MM.1S (cell line): Measurements from ENCODE around the gene LILRA6.
"Not testable (repeated sequence)": the region's sequence is repeated elsewhere in the genome, so short reads cannot be mapped to it uniquely, and the experiment has no call there.

ENCODE experiments used
- DNase-seq: peaks from one replicate; pipeline ENCODE4 v3.0.0-alpha.2; 2015
- H2AFZ ChIP-seq: fragments of 300-600 bp; sonication (generic); 2 replicates; pipeline ENCODE4 v1.6.0; 2016; ENCODE audit warnings: antibody characterized with exemption, low read length
- H3F3A ChIP-seq: fragments of 300-600 bp; sonication (generic); 2 replicates; pipeline ENCODE4 v1.6.1; 2016; ENCODE audit warnings: mild to moderate bottlenecking, antibody characterized with exemption, low read length, moderate library complexity, mixed read lengths; ENCODE audit not compliant: insufficient read depth
- H3K27ac ChIP-seq: fragments of 300-600 bp; sonication (generic); 2 replicates; pipeline ENCODE4 v1.5.1; 2016; ENCODE audit warnings: mild to moderate bottlenecking, low read length
- H3K27me3 ChIP-seq: fragments of 300-600 bp; sonication (generic); replicated peaks from 2 replicates; pipeline ENCODE4 v1.6.0; 2016; ENCODE audit warnings: low read length; ENCODE audit not compliant: insufficient read depth
- H3K36me3 ChIP-seq: fragments of 300-600 bp; sonication (generic); replicated peaks from 2 replicates; pipeline ENCODE4 v1.6.1; 2016; ENCODE audit warnings: mild to moderate bottlenecking, low read length, mixed read lengths; ENCODE audit not compliant: insufficient read depth
- H3K4me1 ChIP-seq: fragments of 300-600 bp; sonication (generic); 2 replicates; pipeline ENCODE4 v1.6.1; 2016; ENCODE audit warnings: low read length, mixed read lengths
- H3K4me2 ChIP-seq: fragments of 300-600 bp; sonication (generic); 2 replicates; pipeline ENCODE4 v1.6.0; 2016; ENCODE audit warnings: low read depth, low read length
- H3K4me3 ChIP-seq: fragments of 300-600 bp; sonication (generic); 2 replicates; pipeline ENCODE4 v1.5.1; 2016; ENCODE audit warnings: low read length, mixed read lengths
- H3K79me2 ChIP-seq: fragments of 300-600 bp; sonication (generic); 2 replicates; pipeline ENCODE4 v1.6.1; 2016; ENCODE audit warnings: mixed run types, low read length, mixed read lengths
- H3K9ac ChIP-seq: fragments of 300-600 bp; sonication (generic); 2 replicates; pipeline ENCODE4 v1.6.1; 2016; ENCODE audit warnings: low read length, mixed read lengths
- H3K9me2 ChIP-seq: fragments of 300-600 bp; sonication (generic); replicated peaks from 2 replicates; pipeline ENCODE4 v1.6.1; 2016; ENCODE audit warnings: mild to moderate bottlenecking, low read length, mixed read lengths; ENCODE audit not compliant: insufficient read depth
- H3K9me3 ChIP-seq: fragments of 300-600 bp; sonication (generic); replicated peaks from 2 replicates; pipeline ENCODE4 v1.6.1; 2016; ENCODE audit warnings: mild to moderate bottlenecking, low read length, mixed read lengths; ENCODE audit not compliant: insufficient read depth
- H4K20me1 ChIP-seq: fragments of 300-600 bp; sonication (generic); 2 replicates; pipeline ENCODE4 v1.6.1; 2016; ENCODE audit warnings: mild to moderate bottlenecking, low read length, moderate library complexity, mixed read lengths; ENCODE audit not compliant: insufficient read depth
- CTCF ChIP-seq: fragments of 300-600 bp; sonication (generic); IDR thresholded peaks from 2 replicates; pipeline ENCODE4 v1.5.1; 2016; ENCODE audit warnings: antibody characterized with exemption, low read length, mixed read lengths
- EZH2 ChIP-seq: fragments of 300-600 bp; sonication (generic); optimal IDR thresholded peaks from 2 replicates; pipeline ENCODE3; 2017; ENCODE audit warnings: low read depth, mild to moderate bottlenecking, antibody characterized with exemption, low read length, mixed read lengths
- EZH2phosphoT487 ChIP-seq: fragments of 300-600 bp; sonication (generic); IDR thresholded peaks from 2 replicates; pipeline ENCODE4 v1.6.1; 2018; ENCODE audit warnings: antibody characterized with exemption, low read length

The LILRA6 gene

GRCh38 chr19:54216869-54217268 lies 25.7 kb downstream of the LILRA6 start:
- H3K36me3 ChIP-seq: no peaks in the 10 kb centered on the region
- H3K27me3 ChIP-seq: no peaks in the 10 kb centered on the region
- no peak for DNase-seq

GRCh38 chr19:54214734-54215133 lies 27.9 kb downstream of the LILRA6 start:
- not testable (repeated sequence) for H3K4me2 ChIP-seq, H3K36me3 ChIP-seq, H3K9me3 ChIP-seq, H4K20me1 ChIP-seq, H3K27me3 ChIP-seq, H3K79me2 ChIP-seq, H3K4me3 ChIP-seq, H3K4me1 ChIP-seq, DNase-seq, H3K9ac ChIP-seq, H3K27ac ChIP-seq, H3K9me2 ChIP-seq, H2AFZ ChIP-seq
- H3F3A ChIP-seq: peaks cover 14% of the 10 kb centered on the region

More at GRCh38 chr19:54216869-54217268, 25.7 kb downstream of the LILRA6 start:
- Histone ChIP-seq H4K20me1 (no peaks in the 10 kb centered on the region), H3K9me2 (no peaks in the 10 kb centered on the region), H3K4me2 (no peak overlapping the region), H3F3A (no peaks in the 10 kb centered on the region), H3K9me3 (no peaks in the 10 kb centered on the region), H3K4me3 (no peak overlapping the region), H2AFZ (no peak overlapping the region), H3K79me2 (no peaks in the 10 kb centered on the region), H3K4me1 (no peaks in the 10 kb centered on the region), H3K9ac (no peak overlapping the region), H3K27ac (no peak overlapping the region)
- TF ChIP-seq EZH2: no peak
- no peak for TF ChIP-seq EZH2phosphoT487
- TF ChIP-seq CTCF: no peak

- not testable (repeated sequence) for H3K4me2 ChIP-seq, H2AFZ ChIP-seq, H3K79me2 ChIP-seq, H3K27ac ChIP-seq, DNase-seq, H3K9me2 ChIP-seq, H3K36me3 ChIP-seq, H3K9ac ChIP-seq, H3K9me3 ChIP-seq, H3K4me1 ChIP-seq, H3K27me3 ChIP-seq, H3K4me3 ChIP-seq
- peaks cover 20% of the 10 kb centered on the region for H3F3A ChIP-seq
- H4K20me1 ChIP-seq: peaks cover 10% of the 10 kb centered on the region; the same call in 1 of the 2 replicates
Observed at GRCh38 chr19:54214217-54214616, 28.4 kb downstream of the LILRA6 start.

GRCh38 chr19:54211235-54211634 lies 31.4 kb downstream of the LILRA6 start:
- no peaks in the 10 kb centered on the region for H3K27me3 ChIP-seq
- peaks cover 10% of the 10 kb centered on the region for H3K79me2 ChIP-seq
- H3K9me3 ChIP-seq: no peaks in the 10 kb centered on the region
- no peak overlapping the region for H3K9ac ChIP-seq
- H3K4me1 ChIP-seq: peaks cover 7% of the 10 kb centered on the region; the same call in 1 of the 2 replicates
- peaks cover 37% of the 10 kb centered on the region for H4K20me1 ChIP-seq
- peaks cover 6% of the 10 kb centered on the region for H3K36me3 ChIP-seq
- peaks cover 46% of the 10 kb centered on the region for H3F3A ChIP-seq
- TF ChIP-seq EZH2 (no peak), CTCF (no peak), EZH2phosphoT487 (no peak)
- no peak overlapping the region for H3K4me3 ChIP-seq
- H3K4me2 ChIP-seq: no peak overlapping the region
- H3K27ac ChIP-seq: peak overlapping the region; percentile 29; the same call in 1 of the 2 replicates
- no peak overlapping the region for H2AFZ ChIP-seq
- no peak for DNase-seq
- no peaks in the 10 kb centered on the region for H3K9me2 ChIP-seq
